Mesendoderm (in vitro differentiated cells): ENCODE data around the gene LTN1.

ENCODE experiments used
- DNase-seq: peaks from one replicate; pipeline ENCODE4 v3.0.0; 2013
- H2AK5ac ChIP-seq: 2 replicates; pipeline ENCODE4 v1.6.1; 2013; ENCODE audit warnings: low read length, inconsistent platforms
- H2BK120ac ChIP-seq: 2 replicates; pipeline ENCODE4 v1.6.1; 2013; ENCODE audit warnings: low read depth, mild to moderate bottlenecking, low read length, moderate library complexity, mixed read lengths
- H2BK15ac ChIP-seq: replicated peaks from 2 replicates; pipeline ENCODE4 v1.6.1; 2013; ENCODE audit warnings: low read depth, mild to moderate bottlenecking, moderate library complexity
- H2BK5ac ChIP-seq: 2 replicates; pipeline ENCODE4 v1.6.1; 2013; ENCODE audit warnings: low read length, inconsistent platforms
- H3K18ac ChIP-seq: 2 replicates; pipeline ENCODE4 v1.6.1; 2013; ENCODE audit warnings: mild to moderate bottlenecking, low read length, mixed read lengths
- H3K23ac ChIP-seq: one replicate; pipeline ENCODE4 v1.6.1; 2013; ENCODE audit warnings: low read length
- H3K27ac ChIP-seq: 2 replicates; pipeline ENCODE4 v1.5.1; 2013; ENCODE audit warnings: low read depth, mild to moderate bottlenecking, inconsistent platforms, low read length, moderate library complexity
- H3K27me3 ChIP-seq: 2 replicates; pipeline ENCODE4 v1.6.1; 2013; ENCODE audit warnings: low read length, control low read depth, mild to moderate bottlenecking, inconsistent platforms; ENCODE audit not compliant: insufficient read depth, poor library complexity
- H3K36me3 ChIP-seq: 2 replicates; pipeline ENCODE4 v1.6.1; 2013; ENCODE audit warnings: low read length, inconsistent platforms; ENCODE audit not compliant: control insufficient read depth, insufficient read depth
- H3K4ac ChIP-seq: one replicate; pipeline ENCODE4 v1.6.1; 2013; ENCODE audit warnings: low read depth, mild to moderate bottlenecking, low read length, moderate library complexity
- H3K4me1 ChIP-seq: 2 replicates; pipeline ENCODE4 v1.6.1; 2013; ENCODE audit warnings: low read depth, low read length, inconsistent platforms; ENCODE audit not compliant: control insufficient read depth
- H3K4me2 ChIP-seq: 2 replicates; pipeline ENCODE4 v1.6.1; 2013; ENCODE audit warnings: low read length
- H3K4me3 ChIP-seq: 2 replicates; pipeline ENCODE4 v1.5.1; 2013; ENCODE audit warnings: mild to moderate bottlenecking, low read length
- H3K56ac ChIP-seq: one replicate; pipeline ENCODE4 v1.6.1; 2013; ENCODE audit warnings: low read length
- H3K79me1 ChIP-seq: 2 replicates; pipeline ENCODE4 v1.6.1; 2013; ENCODE audit warnings: low read length, inconsistent platforms
- H3K79me2 ChIP-seq: 2 replicates; pipeline ENCODE4 v1.6.1; 2013; ENCODE audit warnings: mild to moderate bottlenecking, low read length; ENCODE audit not compliant: control insufficient read depth, insufficient read depth
- H3K9ac ChIP-seq: 2 replicates; pipeline ENCODE4 v1.6.1; 2013; ENCODE audit warnings: low read length, inconsistent platforms
- H4K5ac ChIP-seq: one replicate; pipeline ENCODE4 v1.6.1; 2013; ENCODE audit warnings: low read length
- H4K8ac ChIP-seq: one replicate; pipeline ENCODE4 v1.6.1; 2013; ENCODE audit warnings: low read depth, mild to moderate bottlenecking, control low read depth, low read length, moderate library complexity
- WGBS: extraction: QIAGEN DNeasy Blood & Tissue Kit; methylation state at CpG from one replicate; pipeline ENCODE4 v1.1.7; 2013; ENCODE audit warnings: low lambda C conversion rate, missing lambda C conversion rate; ENCODE audit not compliant: insufficient coverage; ENCODE audit errors: extremely low coverage; 5-methylcytosine and 5-hydroxymethylcytosine counted together

LTN1 gene

DNA sequence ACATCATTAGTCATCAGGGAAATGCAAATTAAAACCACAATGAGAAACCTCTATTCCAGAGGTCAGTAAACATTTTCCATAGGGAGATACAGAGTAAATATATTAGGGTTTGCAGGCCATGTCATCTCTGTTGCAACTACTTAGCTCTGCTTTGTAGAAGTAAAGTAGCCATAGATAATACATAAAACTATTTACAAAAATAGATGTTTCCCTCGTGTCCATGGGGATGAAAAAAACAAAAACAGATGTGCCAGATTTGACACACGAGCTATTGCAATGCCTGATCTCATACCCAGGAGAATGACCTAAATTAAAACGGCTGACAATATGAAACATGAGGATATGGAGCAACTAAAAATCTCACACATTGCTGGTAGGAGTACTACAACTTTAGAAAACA, 17.3 kb downstream of the LTN1 start:
- no peaks in the 10 kb centered on the region for H3K79me2 ChIP-seq
- no peak overlapping the region for H3K4me3 ChIP-seq
- H2BK15ac ChIP-seq: no peak overlapping the region
- no peaks in the 10 kb centered on the region for H3K27me3 ChIP-seq
- no peak overlapping the region for H2AK5ac ChIP-seq
- H3K9ac ChIP-seq: no peak overlapping the region
- no peak overlapping the region for H3K4me2 ChIP-seq
- H3K36me3 ChIP-seq: no peaks in the 10 kb centered on the region
- no peak overlapping the region for H2BK120ac ChIP-seq
- H3K4ac ChIP-seq: no peak overlapping the region
- H3K27ac ChIP-seq: no peak overlapping the region
- no peak overlapping the region for H4K8ac ChIP-seq
- H3K56ac ChIP-seq: no peak overlapping the region
- no peak overlapping the region for H2BK5ac ChIP-seq
- no peak overlapping the region for H3K23ac ChIP-seq
- WGBS: no CpG with 5 or more reads among the region's 3 CpGs
- no peak overlapping the region for H3K18ac ChIP-seq
- H3K4me1 ChIP-seq: no peaks in the 10 kb centered on the region
- no peaks in the 10 kb centered on the region for H3K79me1 ChIP-seq
- no peak for DNase-seq
- H4K5ac ChIP-seq: no peak overlapping the region

DNA sequence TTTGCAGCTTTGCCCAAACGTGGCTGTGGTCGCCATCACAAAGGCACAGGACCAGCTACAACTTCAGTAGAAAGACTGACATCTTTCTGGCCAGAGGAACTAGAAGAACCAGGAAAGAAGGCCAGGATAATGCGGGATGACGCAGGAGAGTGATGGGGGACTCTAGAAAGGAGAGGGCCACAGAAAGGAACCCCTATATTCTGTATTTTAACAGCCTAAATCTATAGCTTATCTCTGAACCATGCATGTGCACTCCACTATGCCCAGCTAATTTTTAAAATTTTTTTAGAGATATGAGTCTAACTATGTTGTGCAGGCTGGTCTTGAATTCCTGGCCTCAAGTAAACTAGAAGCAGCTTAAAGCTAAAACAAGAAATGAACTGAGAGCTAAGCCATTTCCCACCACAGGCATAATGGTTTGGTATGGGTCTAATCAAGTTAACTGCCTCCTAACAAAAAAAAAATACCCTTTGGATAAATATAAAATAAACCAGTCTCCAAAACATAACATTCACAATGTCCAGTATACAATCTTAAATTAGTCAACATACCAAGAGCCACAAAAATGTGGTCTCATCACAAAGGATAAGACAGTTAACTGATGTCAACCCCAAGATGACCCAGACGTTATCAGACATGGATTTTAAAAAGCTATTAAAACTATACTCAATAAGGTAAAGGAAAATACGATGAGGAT, 18.0 kb downstream of the LTN1 start:
- H2BK15ac ChIP-seq: no peak overlapping the region
- no CpG with 5 or more reads among the region's 6 CpGs for WGBS
- no peak overlapping the region for H3K4me2 ChIP-seq

DNA sequence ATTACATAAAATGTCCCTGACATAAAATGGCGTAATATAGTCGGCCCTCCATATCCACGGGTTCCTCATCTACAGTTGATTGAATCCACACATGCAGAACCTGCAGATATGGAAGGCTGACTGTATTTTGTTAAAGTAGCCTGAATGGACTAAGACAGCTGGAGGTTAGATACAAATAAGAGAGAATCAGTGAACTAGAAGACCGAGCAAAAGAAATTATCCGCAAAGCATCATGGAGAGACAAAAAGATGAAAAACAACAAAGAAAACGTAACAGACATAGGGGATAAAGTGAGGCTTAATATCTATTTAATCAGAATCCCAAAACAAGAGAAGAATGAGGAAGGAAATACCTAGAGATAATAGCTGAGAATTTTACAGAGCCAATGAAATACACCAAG, 20.3 kb downstream of the LTN1 start:
- Histone ChIP-seq H3K27me3 (no peaks in the 10 kb centered on the region), H3K36me3 (no peaks in the 10 kb centered on the region), H3K4ac (no peak overlapping the region), H2BK15ac (no peak overlapping the region), H3K79me2 (no peaks in the 10 kb centered on the region), H4K8ac (no peak overlapping the region), H2BK120ac (no peak overlapping the region), H3K4me3 (no peak overlapping the region), H3K27ac (no peak overlapping the region), H3K56ac (no peak overlapping the region), H3K18ac (no peak overlapping the region), H3K4me2 (no peak overlapping the region), H2BK5ac (no peak overlapping the region), H3K23ac (no peak overlapping the region), H3K79me1 (no peaks in the 10 kb centered on the region), H3K4me1 (no peaks in the 10 kb centered on the region), H4K5ac (no peak overlapping the region), H2AK5ac (no peak overlapping the region), H3K9ac (no peak overlapping the region)
- no CpG with 5 or more reads among the region's 6 CpGs for WGBS
- DNase-seq: no peak

More for the DNA sequence above, 18.0 kb downstream of the LTN1 start:
- H3K4ac ChIP-seq: no peak overlapping the region
- H3K27me3 ChIP-seq: no peaks in the 10 kb centered on the region
- no peak overlapping the region for H2AK5ac ChIP-seq
- no peak overlapping the region for H3K27ac ChIP-seq
- no peak for DNase-seq
- H2BK120ac ChIP-seq: no peak overlapping the region
- no peaks in the 10 kb centered on the region for H3K4me1 ChIP-seq
- H2BK5ac ChIP-seq: no peak overlapping the region
- H4K8ac ChIP-seq: no peak overlapping the region
- no peak overlapping the region for H4K5ac ChIP-seq
- H3K9ac ChIP-seq: no peak overlapping the region
- no peak overlapping the region for H3K4me3 ChIP-seq
- H3K23ac ChIP-seq: no peak overlapping the region
- no peaks in the 10 kb centered on the region for H3K79me1 ChIP-seq
- H3K36me3 ChIP-seq: no peaks in the 10 kb centered on the region
- no peak overlapping the region for H3K56ac ChIP-seq
- H3K79me2 ChIP-seq: no peaks in the 10 kb centered on the region
- no peak overlapping the region for H3K18ac ChIP-seq

DNA sequence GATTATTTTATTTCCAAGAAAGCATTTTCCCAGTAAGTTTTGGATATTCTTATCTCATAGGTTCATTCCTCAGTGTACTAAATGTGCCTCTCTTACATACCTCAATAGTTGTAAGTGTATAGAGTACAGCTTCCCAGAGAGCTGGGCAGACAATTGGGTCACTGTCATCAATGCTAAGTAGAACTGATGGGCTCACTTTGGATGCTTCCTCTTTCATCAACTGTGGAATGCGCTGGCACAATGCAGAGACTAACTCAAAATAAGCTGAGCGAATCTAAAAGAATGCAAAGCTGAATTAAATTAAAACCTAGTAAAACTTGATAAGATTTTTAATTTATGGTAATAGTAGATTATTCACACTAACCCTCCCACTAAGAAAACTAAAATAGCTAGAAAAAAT, 21.5 kb downstream of the LTN1 start:
- Histone ChIP-seq H3K36me3 (no peaks in the 10 kb centered on the region), H2BK120ac (no peak overlapping the region), H3K4me3 (no peak overlapping the region), H2BK5ac (no peak overlapping the region), H3K4me1 (no peaks in the 10 kb centered on the region), H4K8ac (no peak overlapping the region), H2BK15ac (no peak overlapping the region), H4K5ac (no peak overlapping the region), H3K56ac (no peak overlapping the region), H3K27me3 (no peaks in the 10 kb centered on the region), H3K79me2 (no peaks in the 10 kb centered on the region), H3K79me1 (no peaks in the 10 kb centered on the region), H2AK5ac (no peak overlapping the region), H3K23ac (no peak overlapping the region), H3K27ac (no peak overlapping the region), H3K9ac (no peak overlapping the region), H3K4ac (no peak overlapping the region), H3K18ac (no peak overlapping the region), H3K4me2 (no peak overlapping the region)
- WGBS: no CpG with 5 or more reads among the region's 2 CpGs
- peak; percentile 57 for DNase-seq

DNA sequence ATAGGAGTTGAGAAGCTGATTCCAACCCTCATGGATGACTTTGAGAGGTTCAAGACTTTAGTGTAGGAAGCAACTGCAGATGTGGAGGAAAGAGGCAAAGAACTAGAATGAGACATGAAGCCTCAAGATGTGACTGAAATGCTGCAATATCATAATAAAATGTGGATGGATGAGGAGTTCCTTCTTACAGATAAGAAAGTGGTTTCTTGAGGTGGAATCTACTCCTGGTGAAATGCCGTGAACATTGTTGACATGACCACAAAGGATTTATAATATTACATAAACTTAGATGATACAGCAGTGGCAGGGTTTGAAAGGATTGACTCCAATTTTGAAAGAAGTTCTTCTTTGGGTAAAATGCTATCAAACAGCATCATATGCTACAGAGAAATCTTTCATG, 28.8 kb downstream of the LTN1 start:
- Histone ChIP-seq H2BK5ac (no peak overlapping the region), H3K23ac (no peak overlapping the region), H2BK120ac (no peak overlapping the region), H4K8ac (no peak overlapping the region), H4K5ac (no peak overlapping the region), H3K79me1 (no peaks in the 10 kb centered on the region), H3K18ac (no peak overlapping the region), H3K4me1 (no peaks in the 10 kb centered on the region), H3K27ac (no peak overlapping the region), H3K27me3 (no peaks in the 10 kb centered on the region), H3K4me3 (no peak overlapping the region), H3K4ac (no peak overlapping the region), H2AK5ac (no peak overlapping the region), H3K4me2 (no peak overlapping the region), H2BK15ac (no peak overlapping the region), H3K56ac (no peak overlapping the region), H3K79me2 (no peaks in the 10 kb centered on the region), H3K36me3 (no peaks in the 10 kb centered on the region), H3K9ac (no peak overlapping the region)
- DNase-seq: no peak
- WGBS: no CpG with 5 or more reads among the region's 1 CpG

DNA sequence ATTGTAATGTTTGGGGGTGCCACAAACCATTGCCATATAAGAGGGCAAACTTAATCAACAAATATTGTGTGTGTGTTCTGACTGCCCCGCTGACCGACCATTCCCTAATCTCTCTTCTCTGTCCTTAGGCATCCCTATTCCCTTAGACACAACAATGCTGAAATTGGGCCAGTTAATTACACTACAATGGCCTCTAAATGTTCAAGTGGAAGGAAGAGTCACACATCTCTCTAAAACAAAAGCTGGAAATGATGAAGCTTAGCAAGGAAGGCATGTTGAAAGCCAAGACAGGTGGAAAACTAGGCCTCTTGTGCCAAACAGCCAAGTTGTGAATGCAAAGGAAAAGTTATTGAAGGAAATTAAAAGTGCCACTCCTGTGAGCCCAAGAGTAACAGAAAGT, 30.2 kb downstream of the LTN1 start:
- H4K8ac ChIP-seq: no peak overlapping the region
- H4K5ac ChIP-seq: no peak overlapping the region
- no peak for DNase-seq
- H2BK120ac ChIP-seq: no peak overlapping the region
- H3K36me3 ChIP-seq: no peaks in the 10 kb centered on the region
- no peak overlapping the region for H2BK15ac ChIP-seq
- no peak overlapping the region for H2BK5ac ChIP-seq
- no peak overlapping the region for H2AK5ac ChIP-seq
- H3K4me3 ChIP-seq: no peak overlapping the region
- H3K27ac ChIP-seq: no peak overlapping the region
- no peak overlapping the region for H3K4ac ChIP-seq
- no peak overlapping the region for H3K9ac ChIP-seq
- no peaks in the 10 kb centered on the region for H3K27me3 ChIP-seq
- no peak overlapping the region for H3K4me2 ChIP-seq
- H3K4me1 ChIP-seq: no peaks in the 10 kb centered on the region
- H3K23ac ChIP-seq: no peak overlapping the region
- no CpG with 5 or more reads among the region's 2 CpGs for WGBS
- H3K18ac ChIP-seq: no peak overlapping the region
- H3K56ac ChIP-seq: no peak overlapping the region
- H3K79me1 ChIP-seq: no peaks in the 10 kb centered on the region
- no peaks in the 10 kb centered on the region for H3K79me2 ChIP-seq
